ENCODE results near the gene CPNE5. TPM values are rescaled to one million over a fixed set of nuclear protein-coding genes. Genes with fewer than 3 reads are reported as not detected.

CPNE5 gene
- total RNA-seq, 2 experiments from 2014 or later, result 0.36 to 0.61 TPM

- ChIA-PET CTCF (interaction anchor here (0.6 to 4.1 kb wide), 36 partner anchors 10 to 418 kb away, joined by 3 to 31 read pairs (median 5); partner anchors contain the start of genes C6orf89, CDKN1A and RAB44), POLR2A (interaction anchor here (0.7 to 1.2 kb wide), 5 partner anchors 11 to 172 kb away, joined by 3 to 5 read pairs (median 3); no protein-coding TSS in a partner anchor)
These were observed 80.6 kb downstream of the CPNE5 start for GRCh38 chr6:36758516-36759147.

DNA sequence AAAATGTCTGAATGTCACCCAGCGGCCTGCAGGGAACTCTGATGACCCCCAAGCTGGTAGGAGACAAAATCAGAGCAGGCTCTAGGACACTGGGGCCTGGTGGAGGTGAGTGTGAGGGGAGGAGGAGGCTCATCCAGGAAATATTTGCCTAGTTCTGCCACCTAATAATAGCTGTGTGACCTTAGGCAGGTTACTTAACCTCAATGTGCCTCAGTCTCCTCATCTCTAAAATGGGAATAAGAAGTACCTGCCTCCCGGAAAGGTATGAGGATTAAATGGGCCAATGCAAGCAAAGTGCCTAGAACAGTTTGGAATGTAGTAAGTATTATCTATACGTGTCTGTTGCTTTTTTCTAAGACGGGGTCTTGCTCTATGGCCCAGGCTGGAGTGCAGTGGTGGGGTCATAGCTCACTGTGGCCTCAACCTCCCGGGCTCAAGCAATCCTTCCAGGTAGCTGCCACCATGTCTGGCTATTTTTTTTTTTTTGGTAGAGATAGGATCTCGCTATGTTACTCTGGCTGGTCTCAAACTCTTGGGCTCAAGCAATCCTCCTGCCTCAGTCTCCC is 81.2 kb downstream of the CPNE5 start:
- CTCF ChIA-PET, result interaction anchor here (1.4 to 4.1 kb wide), 15 partner anchors 10 to 261 kb away, joined by 3 to 31 read pairs (median 9); partner anchors contain the start of gene RAB44
- POLR2A ChIA-PET, result interaction anchor here (0.6 to 1.2 kb wide), 3 partner anchors 12 to 160 kb away, joined by 3 read pairs; no protein-coding TSS in a partner anchor

- CTCF ChIA-PET, result interaction anchor here (0.9 to 1.6 kb wide), 2 partner anchors 9 to 33 kb away, joined by 3 to 4 read pairs; no protein-coding TSS in a partner anchor
- POLR2A ChIA-PET, result no interaction called here
These were observed 82.0 kb downstream of the CPNE5 start for GRCh38 chr6:36757206-36757605.

GRCh38 chr6:36756786-36757185 is 82.5 kb downstream of the CPNE5 start:
- ChIA-PET POLR2A (no interaction called here), CTCF (interaction anchor here (0.9 to 1.2 kb wide), 2 partner anchors 9 to 34 kb away, joined by 3 read pairs; no protein-coding TSS in a partner anchor)

DNA sequence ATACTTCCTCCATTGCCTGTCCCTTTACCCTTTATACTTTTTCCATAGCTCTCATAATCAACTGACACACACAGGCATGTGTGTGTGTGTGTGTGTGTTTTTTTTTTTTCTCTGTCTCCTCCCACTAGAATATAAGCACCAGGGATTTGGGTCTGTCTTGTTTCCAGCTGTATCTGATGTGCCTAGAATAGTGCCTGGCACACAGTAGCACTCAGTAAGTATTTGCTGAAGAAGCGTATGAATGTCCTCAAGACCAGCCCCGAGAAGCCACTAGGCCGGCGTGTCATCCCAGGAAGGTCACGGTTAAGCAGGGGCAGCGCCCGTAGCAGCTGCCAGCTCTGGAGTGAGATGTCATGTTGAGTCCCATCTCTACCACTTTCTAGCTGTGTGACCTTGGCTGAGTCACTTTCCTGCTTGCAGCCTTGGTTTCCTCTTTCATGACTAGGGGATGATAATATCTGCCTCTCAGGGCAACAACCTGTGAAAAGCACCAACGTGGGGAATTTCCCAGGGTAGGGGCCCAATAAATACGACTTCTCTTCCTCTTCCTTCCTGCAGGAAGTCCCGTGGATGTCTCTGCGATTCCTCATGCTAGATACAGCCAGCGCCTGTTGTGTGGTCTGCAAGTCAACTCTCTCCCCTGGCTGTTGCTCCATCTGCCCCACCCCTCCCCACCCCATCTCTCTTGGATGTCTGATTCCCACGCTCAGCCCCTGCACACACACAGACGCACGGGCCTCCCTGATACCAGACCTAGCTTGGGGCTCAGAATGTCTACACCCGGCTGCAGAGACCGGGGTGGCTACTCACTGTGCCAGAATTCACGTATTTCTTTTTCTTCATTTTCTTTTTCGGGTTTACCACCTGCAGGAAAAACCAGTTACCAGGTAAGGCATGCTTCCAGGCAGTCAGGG is 83.6 kb downstream of the CPNE5 start:
- ChIA-PET CTCF (interaction anchor here (0.6 to 1.6 kb wide), 11 partner anchors 11 to 141 kb away, joined by 3 to 13 read pairs (median 4); no protein-coding TSS in a partner anchor), POLR2A (interaction anchor here (0.5 to 0.9 kb wide), 2 partner anchors 9 to 61 kb away, joined by 3 read pairs; no protein-coding TSS in a partner anchor)

GRCh38 chr6:36754582-36755434 is 84.4 kb downstream of the CPNE5 start:
- CTCF ChIA-PET, result interaction anchor here (0.6 to 1.6 kb wide), 11 partner anchors 10 to 140 kb away, joined by 3 to 13 read pairs (median 4); no protein-coding TSS in a partner anchor
- POLR2A ChIA-PET, result interaction anchor here (0.6 kb wide), 1 partner anchor 145 kb away, joined by 4 read pairs; no protein-coding TSS in a partner anchor

GRCh38 chr6:36753671-36754405 is 85.4 kb downstream of the CPNE5 start:
- CTCF ChIA-PET, result interaction anchor here (0.8 to 1.2 kb wide), 3 partner anchors 8 to 29 kb away, joined by 3 to 7 read pairs (median 4); no protein-coding TSS in a partner anchor
- POLR2A ChIA-PET, result interaction anchor here (0.6 kb wide), 1 partner anchor 144 kb away, joined by 4 read pairs; no protein-coding TSS in a partner anchor

- ChIA-PET POLR2A (interaction anchor here (0.5 kb wide), 1 partner anchor 138 kb away, joined by 3 read pairs; no protein-coding TSS in a partner anchor), CTCF (interaction anchor here (0.8 to 1.1 kb wide), 2 partner anchors 9 to 30 kb away, joined by 3 to 7 read pairs; no protein-coding TSS in a partner anchor)
These were observed 86.2 kb downstream of the CPNE5 start for GRCh38 chr6:36752886-36753506.

DNA sequence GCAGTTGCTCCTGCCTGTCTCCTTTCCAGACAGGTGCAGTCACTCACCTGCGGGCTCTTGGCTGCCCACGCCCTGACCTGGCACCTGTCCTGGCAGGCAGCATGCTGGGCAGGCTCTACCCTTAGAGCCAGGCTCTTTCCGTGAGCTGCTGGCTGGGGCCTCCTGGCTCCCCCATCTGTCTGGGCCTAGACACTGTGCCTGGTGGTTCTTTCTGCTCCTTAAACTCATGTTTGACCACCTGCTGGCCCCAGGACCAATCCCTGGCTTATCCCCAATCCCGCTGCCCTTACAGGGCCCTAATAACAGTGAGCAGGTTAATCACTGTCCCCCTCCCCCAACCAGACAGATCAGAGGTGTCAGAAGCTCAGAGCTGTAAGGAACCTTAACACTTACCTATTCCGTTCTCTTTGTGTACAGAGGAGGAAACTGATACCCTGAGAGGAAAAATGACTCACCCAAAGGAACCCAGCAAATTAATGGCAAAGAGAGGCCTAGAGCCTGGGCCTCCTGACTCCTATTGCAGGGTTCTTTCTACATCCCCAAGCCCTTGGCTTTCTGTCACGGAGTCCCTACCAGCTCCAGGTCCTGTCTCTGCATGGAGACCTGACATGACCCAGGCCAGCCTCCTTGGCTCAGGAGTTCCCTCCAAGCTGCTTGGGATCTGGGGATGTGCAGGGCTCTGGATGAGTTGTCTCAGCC is 86.9 kb downstream of the CPNE5 start:
- POLR2A ChIA-PET, result interaction anchor here (0.5 kb wide), 1 partner anchor 541 kb away, joined by 4 read pairs; no protein-coding TSS in a partner anchor

GRCh38 chr6:36751833-36752186 is 87.4 kb downstream of the CPNE5 start:
- ChIA-PET CTCF (interaction anchor here (0.5 to 1.0 kb wide), 2 partner anchors 28 to 319 kb away, joined by 3 read pairs; no protein-coding TSS in a partner anchor), POLR2A (no interaction called here)

More for the DNA sequence above, 86.9 kb downstream of the CPNE5 start:
- CTCF ChIA-PET, result interaction anchor here (0.5 to 1.1 kb wide), 4 partner anchors 9 to 319 kb away, joined by 3 to 7 read pairs (median 3); no protein-coding TSS in a partner anchor

GRCh38 chr6:36751091-36751490 is 88.2 kb downstream of the CPNE5 start:
- ChIA-PET CTCF (no interaction called here), POLR2A (no interaction called here)

DNA sequence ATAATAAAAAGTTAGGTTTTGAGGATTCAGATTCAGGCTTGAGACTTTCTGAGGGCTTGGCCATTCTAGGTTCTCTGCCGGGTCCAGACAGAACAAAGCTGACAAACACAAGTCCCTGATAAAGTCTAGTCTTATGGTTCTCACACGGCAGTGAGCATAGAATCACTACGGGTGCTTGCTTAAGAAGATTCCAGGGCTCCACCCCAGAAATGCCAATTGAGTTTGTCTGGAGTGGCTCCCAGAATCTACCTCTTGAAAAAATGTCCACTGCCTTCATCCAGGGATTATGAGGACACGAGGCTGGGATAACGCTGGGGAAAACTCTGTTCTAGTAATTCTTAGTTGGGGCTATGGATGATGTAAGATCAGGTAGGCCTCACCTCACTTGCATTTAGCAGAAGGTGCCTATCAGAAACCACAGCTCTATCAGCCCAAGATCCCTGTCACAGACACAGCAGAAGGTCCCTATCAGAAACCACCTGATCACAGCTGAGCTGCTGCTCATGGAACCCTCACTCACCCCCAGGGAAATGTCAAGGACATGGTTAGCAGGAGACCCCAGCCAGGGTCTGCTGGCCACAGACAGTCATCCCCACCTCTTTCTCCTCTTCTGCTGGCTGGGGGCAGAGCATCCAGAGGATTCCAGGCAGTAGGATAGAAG is 89.3 kb downstream of the CPNE5 start:
- CTCF ChIA-PET, result no interaction called here
- POLR2A ChIA-PET, result no interaction called here

GRCh38 chr6:36746251-36746650 is 93.0 kb downstream of the CPNE5 start:
- ChIA-PET CTCF (interaction anchor here (2.2 kb wide), 1 partner anchor 13 kb away, joined by 8 read pairs; no protein-coding TSS in a partner anchor), POLR2A (interaction anchor here (0.6 kb wide), 1 partner anchor 9 kb away, joined by 3 read pairs; no protein-coding TSS in a partner anchor)

DNA sequence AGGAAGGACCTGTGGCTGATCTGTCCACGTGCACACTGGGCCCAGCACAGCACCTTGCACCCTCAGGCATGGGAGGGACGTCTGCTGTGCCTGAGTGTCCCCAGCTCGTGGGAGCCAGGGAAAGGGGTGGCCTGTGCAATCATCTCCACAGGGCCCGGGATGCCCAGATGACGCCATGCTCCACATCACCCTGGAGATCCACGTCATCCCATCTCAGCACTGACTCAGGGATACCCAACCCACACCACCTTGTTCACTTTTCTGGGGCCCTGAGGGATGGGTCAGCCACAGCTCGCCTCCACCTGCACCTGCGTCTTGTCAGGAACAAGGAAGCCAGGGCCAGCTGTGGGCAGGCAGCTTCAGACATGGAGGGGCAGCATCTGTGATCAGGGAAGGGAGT is 93.4 kb downstream of the CPNE5 start:
- ChIA-PET CTCF (interaction anchor here (2.2 kb wide), 1 partner anchor 13 kb away, joined by 8 read pairs; no protein-coding TSS in a partner anchor), POLR2A (no interaction called here)

- ChIA-PET POLR2A (no interaction called here), CTCF (interaction anchor here (2.2 kb wide), 1 partner anchor 14 kb away, joined by 8 read pairs; no protein-coding TSS in a partner anchor)
These were observed 94.0 kb downstream of the CPNE5 start for GRCh38 chr6:36745283-36745682.

GRCh38 chr6:36744304-36744673 is 95.0 kb downstream of the CPNE5 start:
- ChIA-PET CTCF (interaction anchor here (0.9 kb wide), 1 partner anchor 11 kb away, joined by 3 read pairs; no protein-coding TSS in a partner anchor), POLR2A (no interaction called here)

Measured in activated CD8-positive, alpha-beta memory T cell treated with anti-CD3 and anti-CD28 coated beads for 36 hours (primary cell).